ENCODE measurements around the gene HIP1. TPM values are rescaled to one million over a fixed set of nuclear protein-coding genes. Genes with fewer than 3 reads are reported as not detected.

The HIP1 gene
- total and polyA plus RNA-seq, 2 of the 4 experiments (the other 2 are of a cell fraction): 6.8 to 10.0 TPM

DNA sequence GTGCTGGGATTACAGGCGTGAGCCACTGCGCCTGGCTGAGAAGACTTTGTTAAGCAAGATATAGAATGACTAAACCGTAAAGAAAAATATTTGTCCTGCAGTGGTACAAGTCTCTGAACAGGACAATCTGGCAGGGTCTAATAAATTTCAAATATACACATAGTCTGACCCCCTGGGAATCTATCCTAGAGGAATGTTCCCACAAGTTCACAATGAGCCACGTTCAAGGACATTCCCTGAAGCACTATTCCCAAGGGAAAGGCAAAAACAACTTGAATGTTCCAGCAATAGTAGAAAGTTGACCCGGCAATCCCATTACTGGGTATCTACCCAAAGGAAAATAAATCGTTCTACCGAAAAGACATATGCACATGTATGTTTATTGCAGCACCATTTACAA lies 82.0 kb downstream of the HIP1 start:
- TF ChIP-seq CHD1 (IDR thresholded peaks at IDR 0.05; ENCODE audit: low read depth, low read length) (no peak), RAD21 (IDR thresholded peaks at IDR 0.05; ENCODE audit: low read length) (no peak), SMC3 (IDR thresholded peaks at IDR 0.05; ENCODE audit: low read depth, low read length) (no peak), CEBPB (IDR thresholded peaks at IDR 0.05; ENCODE audit: low read depth, low read length) (no peak), MXI1 (IDR thresholded peaks at IDR 0.05; ENCODE audit: borderline replicate concordance, low read depth, low read length) (no peak), MAFK (IDR thresholded peaks at IDR 0.05; ENCODE audit: low read depth, low read length) (no peak), RFX5 (IDR thresholded peaks at IDR 0.05; ENCODE audit: low read depth, low read length) (no peak), BHLHE40 (IDR thresholded peaks at IDR 0.05; ENCODE audit: low read depth, low read length) (no peak), RCOR1 (IDR thresholded peaks at IDR 0.05; ENCODE audit: insufficient replicate concordance, low read length) (no peak), POLR2A (IDR thresholded peaks at IDR 0.05; ENCODE audit: low read depth, low read length) (no peak), FOS (IDR thresholded peaks at IDR 0.05; ENCODE audit: low read depth, low read length) (no peak), MAZ (IDR thresholded peaks at IDR 0.05; ENCODE audit: borderline replicate concordance, low read depth, low read length) (no peak), NFE2L2 (IDR thresholded peaks at IDR 0.05; ENCODE audit: low read depth, low read length) (no peak)
- TF ChIP-seq, protein P1, sequence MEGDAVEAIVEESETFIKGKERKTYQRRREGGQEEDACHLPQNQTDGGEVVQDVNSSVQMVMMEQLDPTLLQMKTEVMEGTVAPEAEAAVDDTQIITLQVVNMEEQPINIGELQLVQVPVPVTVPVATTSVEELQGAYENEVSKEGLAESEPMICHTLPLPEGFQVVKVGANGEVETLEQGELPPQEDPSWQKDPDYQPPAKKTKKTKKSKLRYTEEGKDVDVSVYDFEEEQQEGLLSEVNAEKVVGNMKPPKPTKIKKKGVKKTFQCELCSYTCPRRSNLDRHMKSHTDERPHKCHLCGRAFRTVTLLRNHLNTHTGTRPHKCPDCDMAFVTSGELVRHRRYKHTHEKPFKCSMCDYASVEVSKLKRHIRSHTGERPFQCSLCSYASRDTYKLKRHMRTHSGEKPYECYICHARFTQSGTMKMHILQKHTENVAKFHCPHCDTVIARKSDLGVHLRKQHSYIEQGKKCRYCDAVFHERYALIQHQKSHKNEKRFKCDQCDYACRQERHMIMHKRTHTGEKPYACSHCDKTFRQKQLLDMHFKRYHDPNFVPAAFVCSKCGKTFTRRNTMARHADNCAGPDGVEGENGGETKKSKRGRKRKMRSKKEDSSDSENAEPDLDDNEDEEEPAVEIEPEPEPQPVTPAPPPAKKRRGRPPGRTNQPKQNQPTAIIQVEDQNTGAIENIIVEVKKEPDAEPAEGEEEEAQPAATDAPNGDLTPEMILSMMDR (conservative IDR thresholded peaks at IDR 0.05; ENCODE audit: low read depth, low read length): no peak
- TF ChIP-seq, protein P2, sequence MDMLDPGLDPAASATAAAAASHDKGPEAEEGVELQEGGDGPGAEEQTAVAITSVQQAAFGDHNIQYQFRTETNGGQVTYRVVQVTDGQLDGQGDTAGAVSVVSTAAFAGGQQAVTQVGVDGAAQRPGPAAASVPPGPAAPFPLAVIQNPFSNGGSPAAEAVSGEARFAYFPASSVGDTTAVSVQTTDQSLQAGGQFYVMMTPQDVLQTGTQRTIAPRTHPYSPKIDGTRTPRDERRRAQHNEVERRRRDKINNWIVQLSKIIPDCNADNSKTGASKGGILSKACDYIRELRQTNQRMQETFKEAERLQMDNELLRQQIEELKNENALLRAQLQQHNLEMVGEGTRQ (IDR thresholded peaks at IDR 0.05; ENCODE audit: low read depth, low read length): no peak
- TF ChIP-seq, protein P3, sequence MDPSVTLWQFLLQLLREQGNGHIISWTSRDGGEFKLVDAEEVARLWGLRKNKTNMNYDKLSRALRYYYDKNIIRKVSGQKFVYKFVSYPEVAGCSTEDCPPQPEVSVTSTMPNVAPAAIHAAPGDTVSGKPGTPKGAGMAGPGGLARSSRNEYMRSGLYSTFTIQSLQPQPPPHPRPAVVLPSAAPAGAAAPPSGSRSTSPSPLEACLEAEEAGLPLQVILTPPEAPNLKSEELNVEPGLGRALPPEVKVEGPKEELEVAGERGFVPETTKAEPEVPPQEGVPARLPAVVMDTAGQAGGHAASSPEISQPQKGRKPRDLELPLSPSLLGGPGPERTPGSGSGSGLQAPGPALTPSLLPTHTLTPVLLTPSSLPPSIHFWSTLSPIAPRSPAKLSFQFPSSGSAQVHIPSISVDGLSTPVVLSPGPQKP (IDR thresholded peaks at IDR 0.05; ENCODE audit: borderline replicate concordance, low read depth, low read length): no peak
- Histone ChIP-seq H4K5ac (ENCODE audit: low read depth, low read length) (no peak overlapping the region), H3K9me3 (ENCODE audit: control insufficient read depth, insufficient read depth, low read length) (no peaks in the 10 kb centered on the region), H3K4me2 (ENCODE audit: low read depth, low read length) (no peak overlapping the region), H3K9ac (ENCODE audit: low read depth, low read length) (no peak overlapping the region), H4K8ac (ENCODE audit: low read depth in 2 of 2, low read length in 2 of 2) (no peak overlapping the region), H3K36me3 (ENCODE audit: control insufficient read depth, insufficient read depth, low read length) (no peaks in the 10 kb centered on the region), H3K23ac (ENCODE audit: low read depth, low read length) (no peak overlapping the region), H2BK5ac (ENCODE audit: low read depth, low read length, poor library complexity, severe bottlenecking) (no peak overlapping the region), H3K9me1 (ENCODE audit: insufficient read depth, low read length) (no peaks in the 10 kb centered on the region), H3K56ac (ENCODE audit: extremely low read depth, insufficient read depth, low read length) (no peak overlapping the region), H3K27ac (ENCODE audit: insufficient read depth, low read length) (no peak overlapping the region), H2AFZ (replicated peaks; ENCODE audit: low read length, poor library complexity) (no peak overlapping the region), H3K4ac (ENCODE audit: low read depth, low read length) (no peak overlapping the region), H4K91ac (ENCODE audit: insufficient read depth, low read depth, low read length) (no peak overlapping the region), H3K14ac (replicated peaks; ENCODE audit: low read depth, low read length) (no peak overlapping the region), H2AK5ac (ENCODE audit: low read depth, low read length) (no peak overlapping the region), H2BK20ac (ENCODE audit: low read depth, low read length) (no peak overlapping the region), H3K4me3 (ENCODE audit: insufficient read depth, low read depth, low read length) (no peak overlapping the region), H2BK15ac (ENCODE audit: low read depth, low read length) (no peak overlapping the region), H2AK9ac (replicated peaks; ENCODE audit: low read depth, low read length, poor library complexity) (no peak overlapping the region), H3K18ac (ENCODE audit: low read depth, low read length) (no peak overlapping the region), H3K4me1 (ENCODE audit: control insufficient read depth, insufficient read depth, low read length) (peaks cover 2% of the 10 kb centered on the region), H3K79me1 (ENCODE audit: low read depth in 1 of 2, low read length in 2 of 2) (peaks cover 0 to 10% of the 10 kb centered on the region in 2 experiments; a peak in 3 of 4 replicates), H4K20me1 (ENCODE audit: insufficient read depth, low read length) (no peaks in the 10 kb centered on the region; the same call in 1 of the 2 replicates), H2BK120ac (ENCODE audit: low read depth, low read length) (no peak overlapping the region), H3K27me3 (ENCODE audit: control insufficient read depth, insufficient read depth, low read length) (no peaks in the 10 kb centered on the region)
- in situ Hi-C loops (cut with MboI; ENCODE audit: low sequenced_read_pairs) (no loop called here), dilution Hi-C loops (cut with HindIII; ENCODE audit: low sequenced_read_pairs, unreplicated experiment) (no loop called here), intact Hi-C loops (cut with micrococcal nuclease) (no loop called here)
- CTCF ChIA-PET: no interaction called here
- ATAC-seq (ENCODE audit: low read depth) (no peak), DNase-seq (no peak)
- no TSS peak for BruUV-seq (replicated peaks)
- 89% methylated on average over 3 of the region's 7 CpGs; no CpG with 5 or more reads in 1 of the 2 experiments for WGBS, 2 experiments (ENCODE audit: extremely low coverage in 2 of 2, insufficient read length in 1 of 2)
- POLR2A ChIA-PET (ENCODE audit: unreplicated experiment): no interaction called here
